Mesendoderm (in vitro differentiated cells): Measurements from ENCODE around the gene ITGA2.

ENCODE experiments used
- DNase-seq: peaks from one replicate; pipeline ENCODE4 v3.0.0; 2013
- H2AK5ac ChIP-seq: 2 replicates; pipeline ENCODE4 v1.6.1; 2013; ENCODE audit warnings: low read length, inconsistent platforms
- H2BK120ac ChIP-seq: 2 replicates; pipeline ENCODE4 v1.6.1; 2013; ENCODE audit warnings: low read depth, mild to moderate bottlenecking, low read length, moderate library complexity, mixed read lengths
- H2BK15ac ChIP-seq: replicated peaks from 2 replicates; pipeline ENCODE4 v1.6.1; 2013; ENCODE audit warnings: low read depth, mild to moderate bottlenecking, moderate library complexity
- H2BK5ac ChIP-seq: 2 replicates; pipeline ENCODE4 v1.6.1; 2013; ENCODE audit warnings: low read length, inconsistent platforms
- H3K18ac ChIP-seq: 2 replicates; pipeline ENCODE4 v1.6.1; 2013; ENCODE audit warnings: mild to moderate bottlenecking, low read length, mixed read lengths
- H3K23ac ChIP-seq: one replicate; pipeline ENCODE4 v1.6.1; 2013; ENCODE audit warnings: low read length
- H3K27ac ChIP-seq: 2 replicates; pipeline ENCODE4 v1.5.1; 2013; ENCODE audit warnings: low read depth, mild to moderate bottlenecking, inconsistent platforms, low read length, moderate library complexity
- H3K27me3 ChIP-seq: 2 replicates; pipeline ENCODE4 v1.6.1; 2013; ENCODE audit warnings: low read length, control low read depth, mild to moderate bottlenecking, inconsistent platforms; ENCODE audit not compliant: insufficient read depth, poor library complexity
- H3K36me3 ChIP-seq: 2 replicates; pipeline ENCODE4 v1.6.1; 2013; ENCODE audit warnings: low read length, inconsistent platforms; ENCODE audit not compliant: control insufficient read depth, insufficient read depth
- H3K4ac ChIP-seq: one replicate; pipeline ENCODE4 v1.6.1; 2013; ENCODE audit warnings: low read depth, mild to moderate bottlenecking, low read length, moderate library complexity
- H3K4me1 ChIP-seq: 2 replicates; pipeline ENCODE4 v1.6.1; 2013; ENCODE audit warnings: low read depth, low read length, inconsistent platforms; ENCODE audit not compliant: control insufficient read depth
- H3K4me2 ChIP-seq: 2 replicates; pipeline ENCODE4 v1.6.1; 2013; ENCODE audit warnings: low read length
- H3K4me3 ChIP-seq: 2 replicates; pipeline ENCODE4 v1.5.1; 2013; ENCODE audit warnings: mild to moderate bottlenecking, low read length
- H3K56ac ChIP-seq: one replicate; pipeline ENCODE4 v1.6.1; 2013; ENCODE audit warnings: low read length
- H3K79me1 ChIP-seq: 2 replicates; pipeline ENCODE4 v1.6.1; 2013; ENCODE audit warnings: low read length, inconsistent platforms
- H3K79me2 ChIP-seq: 2 replicates; pipeline ENCODE4 v1.6.1; 2013; ENCODE audit warnings: mild to moderate bottlenecking, low read length; ENCODE audit not compliant: control insufficient read depth, insufficient read depth
- H3K9ac ChIP-seq: 2 replicates; pipeline ENCODE4 v1.6.1; 2013; ENCODE audit warnings: low read length, inconsistent platforms
- H4K5ac ChIP-seq: one replicate; pipeline ENCODE4 v1.6.1; 2013; ENCODE audit warnings: low read length
- H4K8ac ChIP-seq: one replicate; pipeline ENCODE4 v1.6.1; 2013; ENCODE audit warnings: low read depth, mild to moderate bottlenecking, control low read depth, low read length, moderate library complexity
- WGBS: extraction: QIAGEN DNeasy Blood & Tissue Kit; methylation state at CpG from one replicate; pipeline ENCODE4 v1.1.7; 2013; ENCODE audit warnings: low lambda C conversion rate, missing lambda C conversion rate; ENCODE audit not compliant: insufficient coverage; ENCODE audit errors: extremely low coverage; 5-methylcytosine and 5-hydroxymethylcytosine counted together

Gene ITGA2

DNA sequence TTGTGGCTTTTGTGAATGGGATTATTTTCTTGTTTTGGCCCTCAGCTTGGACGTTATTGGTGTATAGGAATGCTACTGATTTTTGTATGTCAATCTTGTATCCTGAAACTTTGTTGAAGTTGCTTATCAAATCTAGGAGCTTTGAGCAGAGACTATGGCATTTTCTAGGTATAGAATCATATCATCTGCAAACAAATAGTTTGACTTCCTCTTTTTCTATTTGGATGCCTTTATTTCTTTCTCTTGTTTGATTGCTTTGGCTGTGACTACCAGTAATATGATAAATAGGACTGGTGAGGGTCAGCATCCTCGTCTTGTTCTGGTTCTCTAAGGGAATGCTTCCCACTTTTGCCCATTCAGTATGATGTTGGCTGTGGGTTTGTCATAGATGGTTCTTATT lies 24.7 kb downstream of the ITGA2 start:
- no CpG with 5 or more reads among the region's 2 CpGs for WGBS
- no peak overlapping the region for H3K27ac ChIP-seq
- H3K36me3 ChIP-seq: no peaks in the 10 kb centered on the region
- no peak overlapping the region for H3K9ac ChIP-seq
- H2BK15ac ChIP-seq: no peak overlapping the region
- H3K79me2 ChIP-seq: no peaks in the 10 kb centered on the region
- no peak overlapping the region for H4K8ac ChIP-seq
- H3K79me1 ChIP-seq: no peaks in the 10 kb centered on the region
- no peak overlapping the region for H2AK5ac ChIP-seq
- H3K23ac ChIP-seq: no peak overlapping the region
- DNase-seq: no peak
- no peak overlapping the region for H3K4me2 ChIP-seq
- no peak overlapping the region for H3K18ac ChIP-seq
- no peak overlapping the region for H3K56ac ChIP-seq
- no peak overlapping the region for H2BK5ac ChIP-seq
- no peak overlapping the region for H2BK120ac ChIP-seq
- H3K4me3 ChIP-seq: no peak overlapping the region
- no peak overlapping the region for H3K4ac ChIP-seq
- no peaks in the 10 kb centered on the region for H3K27me3 ChIP-seq
- no peaks in the 10 kb centered on the region for H3K4me1 ChIP-seq
- H4K5ac ChIP-seq: no peak overlapping the region

DNA sequence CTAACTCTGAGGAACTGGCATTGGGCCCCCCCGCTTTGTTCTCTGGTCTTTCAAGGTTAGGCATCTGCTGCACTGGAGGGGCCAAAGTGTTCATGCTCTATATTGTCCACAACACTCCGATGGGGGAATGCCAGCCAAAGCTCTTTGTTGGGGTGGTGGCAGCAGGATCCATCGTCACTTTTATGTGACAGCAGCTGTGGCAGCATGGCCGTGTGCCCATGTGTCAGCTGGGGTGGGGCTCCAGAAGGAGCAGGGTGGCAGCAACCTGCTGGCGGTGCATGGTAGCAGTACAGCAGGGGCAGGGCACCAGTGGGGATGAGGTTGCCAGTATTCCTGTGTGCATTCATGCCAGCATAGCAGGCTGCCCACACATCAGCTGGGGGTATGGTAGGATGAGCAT lies 28.2 kb downstream of the ITGA2 start:
- Histone ChIP-seq H3K79me2 (no peaks in the 10 kb centered on the region), H4K5ac (no peak overlapping the region), H3K79me1 (no peaks in the 10 kb centered on the region), H3K4ac (no peak overlapping the region), H3K18ac (no peak overlapping the region), H4K8ac (no peak overlapping the region), H3K27ac (no peak overlapping the region), H2BK15ac (no peak overlapping the region), H3K27me3 (no peaks in the 10 kb centered on the region), H2BK120ac (no peak overlapping the region), H3K4me2 (no peak overlapping the region), H3K9ac (no peak overlapping the region), H3K4me1 (no peaks in the 10 kb centered on the region), H3K56ac (no peak overlapping the region), H3K36me3 (no peaks in the 10 kb centered on the region), H3K4me3 (no peak overlapping the region), H2AK5ac (no peak overlapping the region), H3K23ac (no peak overlapping the region), H2BK5ac (no peak overlapping the region)
- no CpG with 5 or more reads among the region's 5 CpGs for WGBS
- DNase-seq: no peak

DNA sequence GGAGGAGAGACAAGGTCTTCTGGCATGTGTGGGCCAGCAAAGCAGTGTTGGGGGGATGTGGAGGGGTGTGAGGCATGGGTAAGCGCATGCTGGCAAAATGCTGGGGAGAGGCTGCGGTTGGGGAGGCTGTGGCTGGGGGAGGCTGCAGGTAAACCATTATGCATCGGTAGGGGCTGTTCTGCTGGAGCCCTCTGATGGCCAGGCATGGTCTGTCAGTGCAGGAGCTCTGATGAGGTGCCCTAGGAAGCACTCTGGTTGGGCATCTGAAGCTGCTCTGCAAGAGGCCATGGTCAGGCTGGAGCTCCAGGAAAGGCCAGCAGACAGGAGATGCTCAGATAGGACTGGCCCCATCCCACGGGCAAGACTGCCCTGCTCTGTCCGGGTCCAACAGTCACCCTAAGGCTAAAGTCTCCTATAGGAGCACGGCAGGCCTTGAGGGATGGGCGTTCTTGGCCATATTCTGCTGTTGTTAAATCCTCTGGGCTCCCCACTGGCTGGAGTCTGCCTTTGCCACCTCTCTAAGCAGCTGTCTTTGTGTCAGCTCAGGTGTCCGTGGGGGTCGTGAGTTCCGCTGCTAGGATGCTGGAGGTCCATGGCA lies 28.7 kb downstream of the ITGA2 start:
- Histone ChIP-seq H3K79me1 (no peaks in the 10 kb centered on the region), H2BK5ac (no peak overlapping the region), H3K4me3 (no peak overlapping the region), H3K4me2 (no peak overlapping the region), H3K27ac (no peak overlapping the region), H3K23ac (no peak overlapping the region), H2BK120ac (no peak overlapping the region), H4K5ac (no peak overlapping the region), H3K36me3 (no peaks in the 10 kb centered on the region), H3K9ac (no peak overlapping the region), H3K18ac (no peak overlapping the region), H3K4me1 (no peaks in the 10 kb centered on the region), H4K8ac (no peak overlapping the region), H3K4ac (no peak overlapping the region), H2BK15ac (no peak overlapping the region), H3K79me2 (no peaks in the 10 kb centered on the region), H3K56ac (no peak overlapping the region), H2AK5ac (no peak overlapping the region), H3K27me3 (no peaks in the 10 kb centered on the region)
- DNase-seq: no peak
- WGBS: no CpG with 5 or more reads among the region's 10 CpGs

GRCh38 chr5:53019320-53019719 lies 30.2 kb downstream of the ITGA2 start:
- Histone ChIP-seq H3K9ac (no peak overlapping the region), H2BK5ac (no peak overlapping the region), H3K27me3 (no peaks in the 10 kb centered on the region), H3K56ac (no peak overlapping the region), H3K23ac (no peak overlapping the region), H2BK15ac (no peak overlapping the region), H3K4me3 (no peak overlapping the region), H3K36me3 (no peaks in the 10 kb centered on the region), H3K18ac (no peak overlapping the region), H4K5ac (no peak overlapping the region), H2BK120ac (no peak overlapping the region), H3K4me1 (no peaks in the 10 kb centered on the region), H3K4me2 (no peak overlapping the region), H3K4ac (no peak overlapping the region), H4K8ac (no peak overlapping the region), H3K27ac (no peak overlapping the region), H2AK5ac (no peak overlapping the region), H3K79me1 (no peaks in the 10 kb centered on the region), H3K79me2 (no peaks in the 10 kb centered on the region)
- DNase-seq: no peak
- no CpG with 5 or more reads among the region's 4 CpGs for WGBS

DNA sequence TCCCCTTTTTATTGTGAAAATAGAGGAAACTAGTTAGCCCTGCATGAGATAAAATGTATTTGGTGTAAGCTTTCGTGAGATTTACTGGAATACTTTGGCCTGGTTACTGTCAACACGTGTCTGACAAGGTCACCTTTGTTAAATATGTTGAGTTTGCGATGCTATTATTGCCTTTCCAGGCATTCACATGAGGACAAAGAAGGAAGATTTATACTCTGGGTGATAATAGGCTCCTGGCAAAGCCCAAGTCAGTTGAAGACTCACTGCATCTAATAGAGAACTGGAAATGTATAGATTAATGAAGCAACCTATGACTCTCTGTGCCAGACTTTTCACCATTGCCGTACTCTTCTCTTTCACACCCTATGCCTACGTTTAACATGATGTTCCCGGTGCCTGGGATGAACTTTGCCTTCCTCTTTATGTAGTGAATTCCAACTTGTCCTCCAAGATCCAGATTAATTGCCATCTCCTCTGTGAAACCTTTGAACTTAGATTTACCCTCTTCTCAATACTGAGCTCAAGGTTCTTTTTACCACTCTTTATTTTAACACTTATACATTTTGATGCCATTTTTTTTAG lies 33.9 kb downstream of the ITGA2 start:
- H4K8ac ChIP-seq: no peak overlapping the region

DNA sequence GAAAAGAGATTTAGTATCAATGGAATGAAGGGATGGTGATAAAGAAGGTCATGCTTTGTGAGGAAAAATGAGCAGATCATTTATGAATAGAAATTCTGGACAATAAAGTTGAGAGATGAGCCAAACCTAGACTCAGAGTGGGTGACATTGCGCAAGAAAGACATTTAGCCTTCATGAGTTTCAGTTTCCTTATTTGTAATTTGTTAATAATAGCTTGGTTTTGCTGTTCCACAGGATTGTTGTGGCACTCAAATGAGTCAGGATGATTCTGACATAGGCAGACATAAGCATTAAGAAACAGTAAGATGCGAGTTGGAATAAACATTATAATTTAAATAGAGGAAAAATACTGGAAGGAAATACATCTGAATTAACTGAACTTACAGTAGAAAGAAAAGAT lies 34.8 kb downstream of the ITGA2 start:
- no peak overlapping the region for H3K4me3 ChIP-seq

More for the DNA sequence above, 33.9 kb downstream of the ITGA2 start:
- H2BK15ac ChIP-seq: no peak overlapping the region
- WGBS: no CpG with 5 or more reads among the region's 6 CpGs
- H3K27ac ChIP-seq: no peak overlapping the region
- H2BK120ac ChIP-seq: no peak overlapping the region
- H3K79me2 ChIP-seq: no peaks in the 10 kb centered on the region
- no peak overlapping the region for H3K18ac ChIP-seq
- H3K4me3 ChIP-seq: no peak overlapping the region
- H3K79me1 ChIP-seq: no peaks in the 10 kb centered on the region
- H3K36me3 ChIP-seq: no peaks in the 10 kb centered on the region
- no peak overlapping the region for H2AK5ac ChIP-seq
- H3K23ac ChIP-seq: no peak overlapping the region
- H3K4me1 ChIP-seq: no peaks in the 10 kb centered on the region
- H3K56ac ChIP-seq: no peak overlapping the region
- H2BK5ac ChIP-seq: no peak overlapping the region
- H4K5ac ChIP-seq: no peak overlapping the region
- H3K9ac ChIP-seq: no peak overlapping the region
- H3K4ac ChIP-seq: no peak overlapping the region
- no peaks in the 10 kb centered on the region for H3K27me3 ChIP-seq
- H3K4me2 ChIP-seq: no peak overlapping the region
- DNase-seq: no peak

More for the DNA sequence above, 34.8 kb downstream of the ITGA2 start:
- no peak overlapping the region for H3K4ac ChIP-seq
- H3K4me2 ChIP-seq: no peak overlapping the region
- no peaks in the 10 kb centered on the region for H3K79me1 ChIP-seq
- no peak overlapping the region for H2BK120ac ChIP-seq
- no peaks in the 10 kb centered on the region for H3K27me3 ChIP-seq
- no peaks in the 10 kb centered on the region for H3K36me3 ChIP-seq
- no peak overlapping the region for H3K56ac ChIP-seq
- WGBS: no CpG with 5 or more reads among the region's 2 CpGs
- no peak overlapping the region for H2BK5ac ChIP-seq
- no peak overlapping the region for H3K9ac ChIP-seq
- H3K18ac ChIP-seq: no peak overlapping the region
- H3K27ac ChIP-seq: no peak overlapping the region
- H3K4me1 ChIP-seq: no peaks in the 10 kb centered on the region
- H3K23ac ChIP-seq: no peak overlapping the region
- no peaks in the 10 kb centered on the region for H3K79me2 ChIP-seq
- DNase-seq: no peak
- H2BK15ac ChIP-seq: no peak overlapping the region
- H4K5ac ChIP-seq: no peak overlapping the region
- H4K8ac ChIP-seq: no peak overlapping the region
- H2AK5ac ChIP-seq: no peak overlapping the region
